ENCODE results near the gene ZNF460. TPM values are rescaled to one million over a fixed set of nuclear protein-coding genes. Genes with fewer than 3 reads are reported as not detected.

Gene ZNF460
- polyA plus RNA-seq (2013, experiment 1 of 2), result 7.4 TPM
- polyA plus RNA-seq (2013, experiment 2 of 2), result 4.7 TPM

GRCh38 chr19:57280165-57280961, at the start of gene ZNF460:
Gene ZNF460, plus strand, starts transcription at chr19:57280485. Its CDS starts 322 bp downstream, at chr19:57280807.
- Histone ChIP-seq H3K27ac (ENCODE audit: low read depth, low read length, severe bottlenecking) (peak within 1 kb of the TSS; percentile 100), H3K4me3 (ENCODE audit: extremely low read depth, insufficient read depth, low read length, poor library complexity, severe bottlenecking) (peak within 1 kb of the TSS; percentile 91), H3K9me3 (ENCODE audit: control insufficient read depth, low read length) (no peaks in the 10 kb centered on the region), H3K36me3 (ENCODE audit: control insufficient read depth, insufficient read depth, low read length) (peaks cover 33% of the 10 kb centered on the region), H3K4me1 (ENCODE audit: control insufficient read depth, insufficient read depth, low read length, poor library complexity, severe bottlenecking) (peaks cover 23% of the 10 kb centered on the region)
- WGBS, 2 experiments (ENCODE audit: insufficient coverage in 2 of 2), result 1% methylated on average over 63 to 69 of the region's 71 CpGs

- Histone ChIP-seq H3K36me3 (ENCODE audit: control insufficient read depth, insufficient read depth, low read length) (no peaks in the 10 kb centered on the region), H3K9me3 (ENCODE audit: control insufficient read depth, low read length) (no peaks in the 10 kb centered on the region), H3K27ac (ENCODE audit: low read depth, low read length, severe bottlenecking) (no peak overlapping the region), H3K4me3 (ENCODE audit: extremely low read depth, insufficient read depth, low read length, poor library complexity, severe bottlenecking) (no peak overlapping the region), H3K4me1 (ENCODE audit: control insufficient read depth, insufficient read depth, low read length, poor library complexity, severe bottlenecking) (no peaks in the 10 kb centered on the region)
- 44 to 64% methylated on average over 4 to 5 of the region's 9 CpGs for WGBS, 2 experiments (ENCODE audit: insufficient coverage in 2 of 2)
These were observed 48.6 kb upstream of the ZNF460 start for GRCh38 chr19:57231686-57232085.

- Histone ChIP-seq H3K4me3 (ENCODE audit: extremely low read depth, insufficient read depth, low read length, poor library complexity, severe bottlenecking) (no peak overlapping the region), H3K9me3 (ENCODE audit: control insufficient read depth, low read length) (no peaks in the 10 kb centered on the region), H3K36me3 (ENCODE audit: control insufficient read depth, insufficient read depth, low read length) (no peaks in the 10 kb centered on the region), H3K27ac (ENCODE audit: low read depth, low read length, severe bottlenecking) (no peak overlapping the region), H3K4me1 (ENCODE audit: control insufficient read depth, insufficient read depth, low read length, poor library complexity, severe bottlenecking) (no peaks in the 10 kb centered on the region)
- whole genome bisulfite sequencing, 2 experiments (ENCODE audit: insufficient coverage in 2 of 2), result 75 to 80% methylated on average over 1 of the region's 1 CpG
These were observed 47.1 kb upstream of the ZNF460 start for GRCh38 chr19:57233207-57233606.

GRCh38 chr19:57239982-57240310, 40.3 kb upstream of the ZNF460 start:
- peak overlapping the region; percentile 71 for H3K27ac ChIP-seq (ENCODE audit: low read depth, low read length, severe bottlenecking)
- peaks cover 32% of the 10 kb centered on the region for H3K36me3 ChIP-seq (ENCODE audit: control insufficient read depth, insufficient read depth, low read length)
- H3K4me3 ChIP-seq (ENCODE audit: extremely low read depth, insufficient read depth, low read length, poor library complexity, severe bottlenecking), result peak overlapping the region; percentile 93
- H3K4me1 ChIP-seq (ENCODE audit: control insufficient read depth, insufficient read depth, low read length, poor library complexity, severe bottlenecking), result peaks cover 8% of the 10 kb centered on the region
- 62 to 63% methylated on average over 10 of the region's 12 CpGs for WGBS, 2 experiments (ENCODE audit: insufficient coverage in 2 of 2)
- H3K9me3 ChIP-seq (ENCODE audit: control insufficient read depth, low read length), result no peaks in the 10 kb centered on the region

- H3K27ac ChIP-seq (ENCODE audit: low read depth, low read length, severe bottlenecking), result peak within 1 kb of the TSS; percentile 71
- peaks cover 37% of the 10 kb centered on the region for H3K36me3 ChIP-seq (ENCODE audit: control insufficient read depth, insufficient read depth, low read length)
- no peaks in the 10 kb centered on the region for H3K9me3 ChIP-seq (ENCODE audit: control insufficient read depth, low read length)
- H3K4me3 ChIP-seq (ENCODE audit: extremely low read depth, insufficient read depth, low read length, poor library complexity, severe bottlenecking), result peak within 1 kb of the TSS; percentile 93
- 4 to 5% methylated on average over 52 to 56 of the region's 61 CpGs for WGBS, 2 experiments (ENCODE audit: insufficient coverage in 2 of 2)
- H3K4me1 ChIP-seq (ENCODE audit: control insufficient read depth, insufficient read depth, low read length, poor library complexity, severe bottlenecking), result peaks cover 8% of the 10 kb centered on the region
These were observed 39.8 kb upstream of the ZNF460 start, which contains the start of gene ZNF805 for GRCh38 chr19:57240311-57241090. Gene ZNF805, plus strand, starts transcription at chr19:57240632. Its CDS starts 260 bp downstream, at chr19:57240892.

GRCh38 chr19:57241176-57241575, 39.1 kb upstream of the ZNF460 start:
- H3K4me1 ChIP-seq (ENCODE audit: control insufficient read depth, insufficient read depth, low read length, poor library complexity, severe bottlenecking), result peaks cover 8% of the 10 kb centered on the region
- no peaks in the 10 kb centered on the region for H3K9me3 ChIP-seq (ENCODE audit: control insufficient read depth, low read length)
- peak overlapping the region; percentile 93 for H3K4me3 ChIP-seq (ENCODE audit: extremely low read depth, insufficient read depth, low read length, poor library complexity, severe bottlenecking)
- 47 to 48% methylated on average over 7 of the region's 7 CpGs for WGBS, 2 experiments (ENCODE audit: insufficient coverage in 2 of 2)
- H3K36me3 ChIP-seq (ENCODE audit: control insufficient read depth, insufficient read depth, low read length), result peaks cover 44% of the 10 kb centered on the region
- H3K27ac ChIP-seq (ENCODE audit: low read depth, low read length, severe bottlenecking), result peak overlapping the region; percentile 71

- no peak overlapping the region for H3K4me3 ChIP-seq (ENCODE audit: extremely low read depth, insufficient read depth, low read length, poor library complexity, severe bottlenecking)
- no peaks in the 10 kb centered on the region for H3K9me3 ChIP-seq (ENCODE audit: control insufficient read depth, low read length)
- H3K4me1 ChIP-seq (ENCODE audit: control insufficient read depth, insufficient read depth, low read length, poor library complexity, severe bottlenecking), result peaks cover 8% of the 10 kb centered on the region
- H3K27ac ChIP-seq (ENCODE audit: low read depth, low read length, severe bottlenecking), result no peak overlapping the region
- WGBS, 2 experiments (ENCODE audit: insufficient coverage in 2 of 2), result 91 to 96% methylated on average over 4 of the region's 5 CpGs
- H3K36me3 ChIP-seq (ENCODE audit: control insufficient read depth, insufficient read depth, low read length), result peaks cover 60% of the 10 kb centered on the region
These were observed 37.5 kb upstream of the ZNF460 start for GRCh38 chr19:57242821-57243220.

GRCh38 chr19:57244513-57244912, 35.8 kb upstream of the ZNF460 start:
- no peaks in the 10 kb centered on the region for H3K9me3 ChIP-seq (ENCODE audit: control insufficient read depth, low read length)
- WGBS, 2 experiments (ENCODE audit: insufficient coverage in 2 of 2), result 81 to 90% methylated on average over 4 of the region's 5 CpGs
- H3K36me3 ChIP-seq (ENCODE audit: control insufficient read depth, insufficient read depth, low read length), result peaks cover 75% of the 10 kb centered on the region
- no peak overlapping the region for H3K27ac ChIP-seq (ENCODE audit: low read depth, low read length, severe bottlenecking)
- H3K4me3 ChIP-seq (ENCODE audit: extremely low read depth, insufficient read depth, low read length, poor library complexity, severe bottlenecking), result no peak overlapping the region
- peaks cover 8% of the 10 kb centered on the region for H3K4me1 ChIP-seq (ENCODE audit: control insufficient read depth, insufficient read depth, low read length, poor library complexity, severe bottlenecking)

GRCh38 chr19:57245066-57245465, 35.2 kb upstream of the ZNF460 start:
- no peak overlapping the region for H3K4me3 ChIP-seq (ENCODE audit: extremely low read depth, insufficient read depth, low read length, poor library complexity, severe bottlenecking)
- 92 to 95% methylated on average over 4 to 5 of the region's 5 CpGs for WGBS, 2 experiments (ENCODE audit: insufficient coverage in 2 of 2)
- no peaks in the 10 kb centered on the region for H3K9me3 ChIP-seq (ENCODE audit: control insufficient read depth, low read length)
- peaks cover 78% of the 10 kb centered on the region for H3K36me3 ChIP-seq (ENCODE audit: control insufficient read depth, insufficient read depth, low read length)
- no peak overlapping the region for H3K27ac ChIP-seq (ENCODE audit: low read depth, low read length, severe bottlenecking)
- peaks cover 8% of the 10 kb centered on the region for H3K4me1 ChIP-seq (ENCODE audit: control insufficient read depth, insufficient read depth, low read length, poor library complexity, severe bottlenecking)

GRCh38 chr19:57245959-57246358, 34.3 kb upstream of the ZNF460 start:
- Histone ChIP-seq H3K4me3 (ENCODE audit: extremely low read depth, insufficient read depth, low read length, poor library complexity, severe bottlenecking) (no peak overlapping the region), H3K9me3 (ENCODE audit: control insufficient read depth, low read length) (no peaks in the 10 kb centered on the region), H3K27ac (ENCODE audit: low read depth, low read length, severe bottlenecking) (no peak overlapping the region), H3K4me1 (ENCODE audit: control insufficient read depth, insufficient read depth, low read length, poor library complexity, severe bottlenecking) (peaks cover 8% of the 10 kb centered on the region), H3K36me3 (ENCODE audit: control insufficient read depth, insufficient read depth, low read length) (peaks cover 85% of the 10 kb centered on the region)
- 92 to 97% methylated on average over 2 to 4 of the region's 6 CpGs for WGBS, 2 experiments (ENCODE audit: insufficient coverage in 2 of 2)
